ENCODE results near the gene B3GNT3. TPM values are rescaled to one million over a fixed set of nuclear protein-coding genes. Genes with fewer than 3 reads are reported as not detected.

B3GNT3 gene
- total and polyA plus RNA-seq, 2 of the 13 experiments (the other 11 are each of a cell fraction or from before 2014, with no cell fraction given): 0.86 to 4.0 TPM

DNA sequence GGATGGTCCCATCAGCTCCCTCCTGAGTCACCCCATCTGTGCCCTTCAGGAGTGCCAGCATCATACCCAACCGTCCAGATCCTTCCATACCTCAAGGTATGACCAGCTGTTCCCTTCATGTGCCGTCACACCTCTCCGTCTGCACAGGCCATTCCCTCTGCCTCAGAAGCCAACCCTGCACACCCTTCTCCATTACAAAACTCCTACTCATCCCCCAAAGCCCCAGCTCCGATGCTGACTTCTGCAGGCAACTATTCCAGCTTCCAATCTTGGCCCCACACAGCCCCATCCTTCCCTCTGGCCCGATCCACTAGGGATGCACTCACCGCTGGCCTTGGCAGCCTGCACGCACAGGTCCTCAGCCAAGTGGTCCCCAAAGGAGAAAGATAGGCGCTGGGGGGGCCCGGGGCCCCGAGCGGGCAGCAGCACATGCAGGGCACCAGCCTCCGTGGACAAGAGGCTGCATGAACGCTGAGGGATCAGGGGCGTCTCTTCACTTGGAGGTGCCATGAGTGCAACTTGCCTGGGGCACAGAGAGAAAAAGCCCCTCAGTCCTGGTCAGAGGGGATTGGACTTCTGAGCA lies 49.1 kb downstream of the B3GNT3 start:
- ATAC-seq: no peak
- Histone ChIP-seq H3K27ac (ENCODE audit: extremely low read length, insufficient read depth, low read length) (no peak overlapping the region), H3K4me3 (replicated peaks in 1 of 3; ENCODE audit: insufficient read depth in 1 of 3, low read depth in 2 of 3, low read length in 3 of 3) (no peak overlapping the region), H3K4me2 (ENCODE audit: low read depth, low read length) (no peak overlapping the region), H3K79me2 (ENCODE audit: insufficient read depth, low read length) (no peaks in the 10 kb centered on the region), H3K36me3 (replicated peaks in 1 of 2; ENCODE audit: control insufficient read depth in 1 of 2, insufficient read depth in 2 of 2, low read length in 2 of 2) (peaks cover 0 to 4% of the 10 kb centered on the region in 2 experiments; a peak in 2 of 5 replicates), H2AFZ (ENCODE audit: low read length) (no peak overlapping the region), H3K27me3 (ENCODE audit: control insufficient read depth in 1 of 2, insufficient read depth in 2 of 2, low read length in 2 of 2) (no peaks in the 10 kb centered on the region; a peak in 1 of 5 replicates), H3K4me1 (ENCODE audit: insufficient read depth, low read length) (peaks cover 25% of the 10 kb centered on the region), H3K9ac (ENCODE audit: insufficient read depth, low read depth, low read length) (no peak overlapping the region), H4K20me1 (ENCODE audit: insufficient read depth, low read length) (no peaks in the 10 kb centered on the region), H3K9me3 (ENCODE audit: low read length) (no peaks in the 10 kb centered on the region)
- BruUV-seq (replicated peaks): no TSS peak
- intact Hi-C loops (cut with micrococcal nuclease; ENCODE audit: unreplicated experiment) (no loop called here), in situ Hi-C loops (cut with HindIII; ENCODE audit: extremely low pct_ligation_motif_present, low pct_unique_long_range_greater_than_20kb) (no loop called here)
- DNase-seq (ENCODE audit: low spot score): no peak
- ChIA-PET CTCF (ENCODE audit: low intra/inter-chr PET ratio, low total read pairs) (no interaction called here), POLR2A (interaction anchor here (1.9 kb wide), 1 partner anchor 15 kb away, joined by 4 read pairs; no protein-coding TSS in a partner anchor)
- 78% methylated on average over 14 of the region's 14 CpGs for WGBS (ENCODE audit: low lambda C conversion rate)
- FAIRE-seq: no peak
- TF ChIP-seq, protein P1, sequence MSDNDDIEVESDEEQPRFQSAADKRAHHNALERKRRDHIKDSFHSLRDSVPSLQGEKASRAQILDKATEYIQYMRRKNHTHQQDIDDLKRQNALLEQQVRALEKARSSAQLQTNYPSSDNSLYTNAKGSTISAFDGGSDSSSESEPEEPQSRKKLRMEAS (IDR thresholded peaks at IDR 0.05): no peak
- TF ChIP-seq, protein P2, sequence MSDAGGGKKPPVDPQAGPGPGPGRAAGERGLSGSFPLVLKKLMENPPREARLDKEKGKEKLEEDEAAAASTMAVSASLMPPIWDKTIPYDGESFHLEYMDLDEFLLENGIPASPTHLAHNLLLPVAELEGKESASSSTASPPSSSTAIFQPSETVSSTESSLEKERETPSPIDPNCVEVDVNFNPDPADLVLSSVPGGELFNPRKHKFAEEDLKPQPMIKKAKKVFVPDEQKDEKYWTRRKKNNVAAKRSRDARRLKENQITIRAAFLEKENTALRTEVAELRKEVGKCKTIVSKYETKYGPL (CRISPR knock-in tag; IDR thresholded peaks at IDR 0.05): no peak
- TF ChIP-seq, protein P3, sequence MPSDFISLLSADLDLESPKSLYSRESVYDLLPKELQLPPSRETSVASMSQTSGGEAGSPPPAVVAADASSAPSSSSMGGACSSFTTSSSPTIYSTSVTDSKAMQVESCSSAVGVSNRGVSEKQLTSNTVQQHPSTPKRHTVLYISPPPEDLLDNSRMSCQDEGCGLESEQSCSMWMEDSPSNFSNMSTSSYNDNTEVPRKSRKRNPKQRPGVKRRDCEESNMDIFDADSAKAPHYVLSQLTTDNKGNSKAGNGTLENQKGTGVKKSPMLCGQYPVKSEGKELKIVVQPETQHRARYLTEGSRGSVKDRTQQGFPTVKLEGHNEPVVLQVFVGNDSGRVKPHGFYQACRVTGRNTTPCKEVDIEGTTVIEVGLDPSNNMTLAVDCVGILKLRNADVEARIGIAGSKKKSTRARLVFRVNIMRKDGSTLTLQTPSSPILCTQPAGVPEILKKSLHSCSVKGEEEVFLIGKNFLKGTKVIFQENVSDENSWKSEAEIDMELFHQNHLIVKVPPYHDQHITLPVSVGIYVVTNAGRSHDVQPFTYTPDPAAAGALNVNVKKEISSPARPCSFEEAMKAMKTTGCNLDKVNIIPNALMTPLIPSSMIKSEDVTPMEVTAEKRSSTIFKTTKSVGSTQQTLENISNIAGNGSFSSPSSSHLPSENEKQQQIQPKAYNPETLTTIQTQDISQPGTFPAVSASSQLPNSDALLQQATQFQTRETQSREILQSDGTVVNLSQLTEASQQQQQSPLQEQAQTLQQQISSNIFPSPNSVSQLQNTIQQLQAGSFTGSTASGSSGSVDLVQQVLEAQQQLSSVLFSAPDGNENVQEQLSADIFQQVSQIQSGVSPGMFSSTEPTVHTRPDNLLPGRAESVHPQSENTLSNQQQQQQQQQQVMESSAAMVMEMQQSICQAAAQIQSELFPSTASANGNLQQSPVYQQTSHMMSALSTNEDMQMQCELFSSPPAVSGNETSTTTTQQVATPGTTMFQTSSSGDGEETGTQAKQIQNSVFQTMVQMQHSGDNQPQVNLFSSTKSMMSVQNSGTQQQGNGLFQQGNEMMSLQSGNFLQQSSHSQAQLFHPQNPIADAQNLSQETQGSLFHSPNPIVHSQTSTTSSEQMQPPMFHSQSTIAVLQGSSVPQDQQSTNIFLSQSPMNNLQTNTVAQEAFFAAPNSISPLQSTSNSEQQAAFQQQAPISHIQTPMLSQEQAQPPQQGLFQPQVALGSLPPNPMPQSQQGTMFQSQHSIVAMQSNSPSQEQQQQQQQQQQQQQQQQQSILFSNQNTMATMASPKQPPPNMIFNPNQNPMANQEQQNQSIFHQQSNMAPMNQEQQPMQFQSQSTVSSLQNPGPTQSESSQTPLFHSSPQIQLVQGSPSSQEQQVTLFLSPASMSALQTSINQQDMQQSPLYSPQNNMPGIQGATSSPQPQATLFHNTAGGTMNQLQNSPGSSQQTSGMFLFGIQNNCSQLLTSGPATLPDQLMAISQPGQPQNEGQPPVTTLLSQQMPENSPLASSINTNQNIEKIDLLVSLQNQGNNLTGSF (CRISPR knock-in tag; IDR thresholded peaks at IDR 0.05): no peak
- no peak for TF ChIP-seq SP4 (CRISPR knock-in tag; IDR thresholded peaks at IDR 0.05)
- TF ChIP-seq, protein P4, sequence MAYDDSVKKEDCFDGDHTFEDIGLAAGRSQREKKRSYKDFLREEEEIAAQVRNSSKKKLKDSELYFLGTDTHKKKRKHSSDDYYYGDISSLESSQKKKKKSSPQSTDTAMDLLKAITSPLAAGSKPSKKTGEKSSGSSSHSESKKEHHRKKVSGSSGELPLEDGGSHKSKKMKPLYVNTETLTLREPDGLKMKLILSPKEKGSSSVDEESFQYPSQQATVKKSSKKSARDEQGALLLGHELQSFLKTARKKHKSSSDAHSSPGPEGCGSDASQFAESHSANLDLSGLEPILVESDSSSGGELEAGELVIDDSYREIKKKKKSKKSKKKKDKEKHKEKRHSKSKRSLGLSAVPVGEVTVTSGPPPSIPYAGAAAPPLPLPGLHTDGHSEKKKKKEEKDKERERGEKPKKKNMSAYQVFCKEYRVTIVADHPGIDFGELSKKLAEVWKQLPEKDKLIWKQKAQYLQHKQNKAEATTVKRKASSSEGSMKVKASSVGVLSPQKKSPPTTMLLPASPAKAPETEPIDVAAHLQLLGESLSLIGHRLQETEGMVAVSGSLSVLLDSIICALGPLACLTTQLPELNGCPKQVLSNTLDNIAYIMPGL (CRISPR knock-in tag; IDR thresholded peaks at IDR 0.05; ENCODE audit: borderline replicate concordance in 1 of 2, low read depth in 1 of 2): no peak
- TF ChIP-seq, protein P5, sequence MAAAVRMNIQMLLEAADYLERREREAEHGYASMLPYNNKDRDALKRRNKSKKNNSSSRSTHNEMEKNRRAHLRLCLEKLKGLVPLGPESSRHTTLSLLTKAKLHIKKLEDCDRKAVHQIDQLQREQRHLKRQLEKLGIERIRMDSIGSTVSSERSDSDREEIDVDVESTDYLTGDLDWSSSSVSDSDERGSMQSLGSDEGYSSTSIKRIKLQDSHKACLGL (CRISPR knock-in tag; IDR thresholded peaks at IDR 0.05): no peak
- TF ChIP-seq ADNP (CRISPR knock-in tag; IDR thresholded peaks at IDR 0.05): no peak
- TF ChIP-seq POGZ (CRISPR knock-in tag; IDR thresholded peaks at IDR 0.05): no peak
- TF ChIP-seq ZKSCAN8 (CRISPR knock-in tag; IDR thresholded peaks at IDR 0.05; ENCODE audit: borderline replicate concordance): no peak
- no peak for TF ChIP-seq ZNF546 (CRISPR knock-in tag; conservative IDR thresholded peaks at IDR 0.05)
- no peak for TF ChIP-seq ZSCAN9 (CRISPR knock-in tag; IDR thresholded peaks at IDR 0.05; ENCODE audit: borderline replicate concordance)
- no peak for TF ChIP-seq PHF20 (CRISPR knock-in tag; IDR thresholded peaks at IDR 0.05)
- TF ChIP-seq, protein P6, sequence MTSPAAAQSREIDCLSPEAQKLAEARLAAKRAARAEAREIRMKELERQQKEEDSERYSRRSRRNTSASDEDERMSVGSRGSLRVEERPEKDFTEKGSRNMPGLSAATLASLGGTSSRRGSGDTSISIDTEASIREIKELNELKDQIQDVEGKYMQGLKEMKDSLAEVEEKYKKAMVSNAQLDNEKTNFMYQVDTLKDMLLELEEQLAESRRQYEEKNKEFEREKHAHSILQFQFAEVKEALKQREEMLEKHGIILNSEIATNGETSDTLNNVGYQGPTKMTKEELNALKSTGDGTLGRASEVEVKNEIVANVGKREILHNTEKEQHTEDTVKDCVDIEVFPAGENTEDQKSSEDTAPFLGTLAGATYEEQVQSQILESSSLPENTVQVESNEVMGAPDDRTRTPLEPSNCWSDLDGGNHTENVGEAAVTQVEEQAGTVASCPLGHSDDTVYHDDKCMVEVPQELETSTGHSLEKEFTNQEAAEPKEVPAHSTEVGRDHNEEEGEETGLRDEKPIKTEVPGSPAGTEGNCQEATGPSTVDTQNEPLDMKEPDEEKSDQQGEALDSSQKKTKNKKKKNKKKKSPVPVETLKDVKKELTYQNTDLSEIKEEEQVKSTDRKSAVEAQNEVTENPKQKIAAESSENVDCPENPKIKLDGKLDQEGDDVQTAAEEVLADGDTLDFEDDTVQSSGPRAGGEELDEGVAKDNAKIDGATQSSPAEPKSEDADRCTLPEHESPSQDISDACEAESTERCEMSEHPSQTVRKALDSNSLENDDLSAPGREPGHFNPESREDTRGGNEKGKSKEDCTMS (CRISPR knock-in tag; conservative IDR thresholded peaks at IDR 0.05): no peak

All from HepG2 (cell line).